ENCODE measurements around the gene FBXW10B.

GRCh38 chr17:15659663-15660062 lies 40.2 kb upstream of the FBXW10B start:
- TF ChIP-seq CTCF (IDR thresholded peaks at IDR 0.05; ENCODE audit: insufficient read depth, low read length, poor library complexity, severe bottlenecking) (no peak), EZH2phosphoT487 (conservative IDR thresholded peaks at IDR 0.05; ENCODE audit: low read length) (no peak)

Data from SU-DHL-6 (cell line).